HepG2 (cell line): ENCODE measurements around the gene USP27X. TPM values are rescaled to one million over a fixed set of nuclear protein-coding genes. Genes with fewer than 3 reads are reported as not detected.
A peak's percentile ranks its signal among the peaks of the same experiment; 100 is the strongest.

ENCODE experiments used
- ATF5 ChIP-seq: sonication (generic); formaldehyde crosslinking; IDR thresholded peaks from 2 replicates; pipeline ENCODE4 v1.4.0; 2020; ENCODE audit warnings: mild to moderate bottlenecking, low read depth, missing genetic modification reagents
- BCL3 ChIP-seq: sonication (generic); formaldehyde crosslinking; IDR thresholded peaks from 2 replicates; pipeline ENCODE4 v1.5.1; 2020; ENCODE audit warnings: mild to moderate bottlenecking, missing genetic modification reagents, moderate library complexity
- MAFK ChIP-seq, 2 experiments: IDR thresholded peaks in 1 of 2; conservative IDR thresholded peaks in 1 of 2; 2 replicates each; pipeline ENCODE4 v1.6.1; 2011; ENCODE audit warnings: improper control_type of control experiment in 2 of 2, low read length in 2 of 2
- MIXL1 ChIP-seq: IDR thresholded peaks from 2 replicates; pipeline ENCODE4 v1.6.1; 2016
- PRDM4 ChIP-seq: sonication (generic); formaldehyde crosslinking; IDR thresholded peaks from 2 replicates; pipeline ENCODE4 v1.9.0; 2021; ENCODE audit warnings: missing genetic modification reagents, borderline replicate concordance
- SIN3B ChIP-seq: fragments of 150-350 bp; IDR thresholded peaks from 2 replicates; pipeline ENCODE4 v1.6.1; 2014; ENCODE audit warnings: low read length
- ZNF296 ChIP-seq: sonication (generic); formaldehyde crosslinking; conservative IDR thresholded peaks from 2 replicates; pipeline ENCODE4 v1.5.0; 2020; ENCODE audit warnings: mild to moderate bottlenecking, missing genetic modification reagents
- ZNF503 ChIP-seq: sonication (generic); formaldehyde crosslinking; IDR thresholded peaks from 2 replicates; pipeline ENCODE4 v1.4.0; 2020; ENCODE audit warnings: missing genetic modification reagents
- ZNF550 ChIP-seq: sonication (generic); formaldehyde crosslinking; IDR thresholded peaks from 2 replicates; pipeline ENCODE4 v1.4.0; 2020; ENCODE audit warnings: mild to moderate bottlenecking, missing genetic modification reagents, borderline replicate concordance
- ZNF552 ChIP-seq: sonication (generic); formaldehyde crosslinking; IDR thresholded peaks from 2 replicates; pipeline ENCODE4 v1.9.0; 2022; ENCODE audit warnings: missing genetic modification reagents, mild to moderate bottlenecking, borderline replicate concordance
- ZNF773 ChIP-seq: sonication (generic); formaldehyde crosslinking; IDR thresholded peaks from 2 replicates; pipeline ENCODE4 v1.4.0; 2020; ENCODE audit warnings: missing genetic modification reagents, borderline replicate concordance
- polyA plus RNA-seq, 8 experiments: library from polyadenylated mRNA; depleted of rRNA in 3 of 8; stranded (reverse) in 7 of 8; unstranded in 1 of 8; fragments of >200 nt; fragmentation: Illumina TruSeq in 4 of 8; extraction: Trizol in 4 of 8; gene quantifications; 2 replicates each; pipeline versions ENCODE4 v1.2.1 to v1.2.3, GENCODE V29; 2011 to 2016; ENCODE audit warnings: low read depth in 4 of 8, missing spikeins in 1 of 8, mixed read lengths in 1 of 8; ENCODE audit not compliant: insufficient read depth in 1 of 8
- total RNA-seq, 5 experiments: library from RNA; depleted of rRNA; stranded (reverse); fragments of >200 nt; fragmentation: Illumina TruSeq; extraction: Trizol; gene quantifications; 2 replicates each; pipeline ENCODE4 v1.2.3, GENCODE V29; 2016; ENCODE audit warnings: low read depth in 1 of 5
- TF ChIP-seq, protein P1 (sequence below): sonication (generic); formaldehyde crosslinking; conservative IDR thresholded peaks from 2 replicates; pipeline ENCODE4 v1.4.0; 2020; ENCODE audit warnings: mild to moderate bottlenecking, missing genetic modification reagents, moderate library complexity
- TF ChIP-seq, protein P2 (sequence below): sonication (generic); formaldehyde crosslinking; IDR thresholded peaks from 2 replicates; pipeline ENCODE4 v1.5.1; 2020; ENCODE audit warnings: mild to moderate bottlenecking, missing genetic modification reagents, moderate library complexity

Gene USP27X
- total and polyA plus RNA-seq, 2 of the 13 experiments (the other 11 are each of a cell fraction or from before 2014, with no cell fraction given) = 7.2 to 9.7 TPM

DNA sequence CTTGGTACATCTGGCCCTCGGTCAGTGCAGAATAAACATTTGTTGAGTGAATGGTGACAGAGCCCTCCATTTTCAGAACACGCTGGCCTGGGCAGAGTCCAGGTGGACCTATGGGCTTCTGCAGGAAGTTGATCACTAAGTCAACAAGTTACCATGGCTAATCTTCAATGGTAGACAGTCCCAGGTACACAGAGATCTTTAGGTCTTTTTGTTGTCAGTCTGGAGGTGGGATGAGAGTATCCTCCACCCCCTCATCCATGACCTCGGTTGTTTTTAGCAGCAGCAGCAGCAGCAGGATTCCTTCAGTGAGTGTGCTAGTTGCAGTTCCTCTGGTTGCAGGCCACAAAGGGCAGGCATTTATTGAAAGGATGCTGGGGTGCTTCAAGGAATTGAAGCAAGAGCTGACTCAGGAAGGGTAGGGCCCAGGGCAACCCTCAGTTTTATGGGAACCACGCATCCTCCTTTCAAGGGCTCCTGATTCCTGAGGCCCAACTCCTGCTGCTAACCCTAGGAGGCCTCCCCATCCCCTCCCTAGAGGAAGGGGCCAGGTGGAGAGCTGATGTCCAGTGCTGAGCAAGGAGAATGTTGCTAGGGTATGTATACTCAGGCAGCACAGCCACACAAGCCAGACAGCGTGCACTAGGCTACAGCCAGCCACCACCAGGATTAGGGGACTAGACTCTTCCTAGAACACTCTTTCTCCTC lies 1.7 kb upstream of the USP27X start (continued):
- TF ChIP-seq, protein P1, sequence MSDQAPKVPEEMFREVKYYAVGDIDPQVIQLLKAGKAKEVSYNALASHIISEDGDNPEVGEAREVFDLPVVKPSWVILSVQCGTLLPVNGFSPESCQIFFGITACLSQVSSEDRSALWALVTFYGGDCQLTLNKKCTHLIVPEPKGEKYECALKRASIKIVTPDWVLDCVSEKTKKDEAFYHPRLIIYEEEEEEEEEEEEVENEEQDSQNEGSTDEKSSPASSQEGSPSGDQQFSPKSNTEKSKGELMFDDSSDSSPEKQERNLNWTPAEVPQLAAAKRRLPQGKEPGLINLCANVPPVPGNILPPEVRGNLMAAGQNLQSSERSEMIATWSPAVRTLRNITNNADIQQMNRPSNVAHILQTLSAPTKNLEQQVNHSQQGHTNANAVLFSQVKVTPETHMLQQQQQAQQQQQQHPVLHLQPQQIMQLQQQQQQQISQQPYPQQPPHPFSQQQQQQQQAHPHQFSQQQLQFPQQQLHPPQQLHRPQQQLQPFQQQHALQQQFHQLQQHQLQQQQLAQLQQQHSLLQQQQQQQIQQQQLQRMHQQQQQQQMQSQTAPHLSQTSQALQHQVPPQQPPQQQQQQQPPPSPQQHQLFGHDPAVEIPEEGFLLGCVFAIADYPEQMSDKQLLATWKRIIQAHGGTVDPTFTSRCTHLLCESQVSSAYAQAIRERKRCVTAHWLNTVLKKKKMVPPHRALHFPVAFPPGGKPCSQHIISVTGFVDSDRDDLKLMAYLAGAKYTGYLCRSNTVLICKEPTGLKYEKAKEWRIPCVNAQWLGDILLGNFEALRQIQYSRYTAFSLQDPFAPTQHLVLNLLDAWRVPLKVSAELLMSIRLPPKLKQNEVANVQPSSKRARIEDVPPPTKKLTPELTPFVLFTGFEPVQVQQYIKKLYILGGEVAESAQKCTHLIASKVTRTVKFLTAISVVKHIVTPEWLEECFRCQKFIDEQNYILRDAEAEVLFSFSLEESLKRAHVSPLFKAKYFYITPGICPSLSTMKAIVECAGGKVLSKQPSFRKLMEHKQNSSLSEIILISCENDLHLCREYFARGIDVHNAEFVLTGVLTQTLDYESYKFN (CRISPR knock-in tag) = peak; percentile 95
- TF ChIP-seq, protein P2, sequence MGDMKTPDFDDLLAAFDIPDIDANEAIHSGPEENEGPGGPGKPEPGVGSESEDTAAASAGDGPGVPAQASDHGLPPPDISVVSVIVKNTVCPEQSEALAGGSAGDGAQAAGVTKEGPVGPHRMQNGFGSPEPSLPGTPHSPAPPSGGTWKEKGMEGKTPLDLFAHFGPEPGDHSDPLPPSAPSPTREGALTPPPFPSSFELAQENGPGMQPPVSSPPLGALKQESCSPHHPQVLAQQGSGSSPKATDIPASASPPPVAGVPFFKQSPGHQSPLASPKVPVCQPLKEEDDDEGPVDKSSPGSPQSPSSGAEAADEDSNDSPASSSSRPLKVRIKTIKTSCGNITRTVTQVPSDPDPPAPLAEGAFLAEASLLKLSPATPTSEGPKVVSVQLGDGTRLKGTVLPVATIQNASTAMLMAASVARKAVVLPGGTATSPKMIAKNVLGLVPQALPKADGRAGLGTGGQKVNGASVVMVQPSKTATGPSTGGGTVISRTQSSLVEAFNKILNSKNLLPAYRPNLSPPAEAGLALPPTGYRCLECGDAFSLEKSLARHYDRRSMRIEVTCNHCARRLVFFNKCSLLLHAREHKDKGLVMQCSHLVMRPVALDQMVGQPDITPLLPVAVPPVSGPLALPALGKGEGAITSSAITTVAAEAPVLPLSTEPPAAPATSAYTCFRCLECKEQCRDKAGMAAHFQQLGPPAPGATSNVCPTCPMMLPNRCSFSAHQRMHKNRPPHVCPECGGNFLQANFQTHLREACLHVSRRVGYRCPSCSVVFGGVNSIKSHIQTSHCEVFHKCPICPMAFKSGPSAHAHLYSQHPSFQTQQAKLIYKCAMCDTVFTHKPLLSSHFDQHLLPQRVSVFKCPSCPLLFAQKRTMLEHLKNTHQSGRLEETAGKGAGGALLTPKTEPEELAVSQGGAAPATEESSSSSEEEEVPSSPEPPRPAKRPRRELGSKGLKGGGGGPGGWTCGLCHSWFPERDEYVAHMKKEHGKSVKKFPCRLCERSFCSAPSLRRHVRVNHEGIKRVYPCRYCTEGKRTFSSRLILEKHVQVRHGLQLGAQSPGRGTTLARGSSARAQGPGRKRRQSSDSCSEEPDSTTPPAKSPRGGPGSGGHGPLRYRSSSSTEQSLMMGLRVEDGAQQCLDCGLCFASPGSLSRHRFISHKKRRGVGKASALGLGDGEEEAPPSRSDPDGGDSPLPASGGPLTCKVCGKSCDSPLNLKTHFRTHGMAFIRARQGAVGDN (CRISPR knock-in tag) = no peak
- TF ChIP-seq BCL3 (CRISPR knock-in tag) = no peak
- TF ChIP-seq ZNF773 (CRISPR knock-in tag) = no peak
- no peak for TF ChIP-seq ZNF550 (CRISPR knock-in tag)
- TF ChIP-seq ZNF503 = peak; percentile 60; the same call in 1 of the 2 replicates
- TF ChIP-seq ATF5 (CRISPR knock-in tag) = no peak
- no peak for TF ChIP-seq PRDM4 (CRISPR knock-in tag)
- TF ChIP-seq SIN3B = no peak
- no peak for TF ChIP-seq ZNF552
- TF ChIP-seq MIXL1 = peak; percentile 55; the same call in 1 of the 2 replicates
- no peak for TF ChIP-seq MAFK (conservative IDR thresholded peaks at IDR 0.05 in 1 of 2, IDR thresholded peaks at IDR 0.05 in 1 of 2; ENCODE audit: low read length in 2 of 2)
- TF ChIP-seq ZNF296 (CRISPR knock-in tag) = peak; percentile 88; the same call in 1 of the 2 replicates
